ENCODE results near the gene VAMP7. TPM values are rescaled to one million over a fixed set of nuclear protein-coding genes. Genes with fewer than 3 reads are reported as not detected.

Gene VAMP7
- total RNA-seq, 1 experiment from 2014 or later = 19.9 TPM

DNA sequence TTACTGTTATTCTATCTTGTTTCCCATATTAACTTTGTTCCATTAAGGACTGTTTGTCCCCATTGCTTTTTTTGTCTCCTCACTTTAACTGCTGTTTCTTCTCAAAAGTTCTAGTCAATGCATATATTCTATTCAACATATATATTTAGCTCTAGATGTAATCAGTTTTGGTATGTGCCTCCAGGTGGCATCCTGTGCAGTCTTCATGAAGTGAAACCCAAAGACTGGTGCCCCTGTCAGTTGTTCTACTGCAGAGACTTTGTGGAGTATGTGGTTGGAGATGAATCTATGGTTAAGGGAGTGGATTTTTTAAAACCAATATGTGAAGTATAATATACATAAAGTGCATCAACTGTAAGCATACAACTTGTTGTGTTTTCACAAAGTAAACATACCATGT, 57.0 kb downstream of the VAMP7 start:
- no peak overlapping the region for H2AFZ ChIP-seq (ENCODE audit: low read length)
- no peak overlapping the region for H3K4ac ChIP-seq (ENCODE audit: low read depth, low read length)
- no peak overlapping the region for H2BK15ac ChIP-seq (ENCODE audit: low read depth, low read length)
- H2AK5ac ChIP-seq (ENCODE audit: insufficient read length, low read length) = no peak overlapping the region
- Mint-ChIP-seq H3K27ac (no peak overlapping the region), H3K36me3 (ENCODE audit: insufficient read depth in 1 of 3, low read depth in 3 of 3) (peaks cover 23 to 50% (median 43%) of the 10 kb centered on the region in 3 experiments), H3K4me3 (no peak overlapping the region), H3K27me3 (ENCODE audit: low read depth) (no peaks in the 10 kb centered on the region; the same call in 1 of the 2 replicates), H3K9me3 (peaks cover 69 to 76% of the 10 kb centered on the region in 2 experiments), H3K4me1 (no peaks in the 10 kb centered on the region)
- H4K5ac ChIP-seq (ENCODE audit: insufficient read length, low read depth, low read length) = no peak overlapping the region
- H2BK5ac ChIP-seq (ENCODE audit: insufficient read length, low read length) = no peak overlapping the region
- no peak overlapping the region for H2BK12ac ChIP-seq (ENCODE audit: insufficient read length, low read depth, low read length)
- H3T11ph ChIP-seq (ENCODE audit: low read length) = no peak overlapping the region
- H3K23me2 ChIP-seq (ENCODE audit: insufficient read length, low read depth, low read length, poor library complexity, severe bottlenecking) = no peaks in the 10 kb centered on the region
- no peaks in the 10 kb centered on the region for H3K79me2 ChIP-seq (ENCODE audit: insufficient read depth, low read length)
- TF ChIP-seq, protein P1, sequence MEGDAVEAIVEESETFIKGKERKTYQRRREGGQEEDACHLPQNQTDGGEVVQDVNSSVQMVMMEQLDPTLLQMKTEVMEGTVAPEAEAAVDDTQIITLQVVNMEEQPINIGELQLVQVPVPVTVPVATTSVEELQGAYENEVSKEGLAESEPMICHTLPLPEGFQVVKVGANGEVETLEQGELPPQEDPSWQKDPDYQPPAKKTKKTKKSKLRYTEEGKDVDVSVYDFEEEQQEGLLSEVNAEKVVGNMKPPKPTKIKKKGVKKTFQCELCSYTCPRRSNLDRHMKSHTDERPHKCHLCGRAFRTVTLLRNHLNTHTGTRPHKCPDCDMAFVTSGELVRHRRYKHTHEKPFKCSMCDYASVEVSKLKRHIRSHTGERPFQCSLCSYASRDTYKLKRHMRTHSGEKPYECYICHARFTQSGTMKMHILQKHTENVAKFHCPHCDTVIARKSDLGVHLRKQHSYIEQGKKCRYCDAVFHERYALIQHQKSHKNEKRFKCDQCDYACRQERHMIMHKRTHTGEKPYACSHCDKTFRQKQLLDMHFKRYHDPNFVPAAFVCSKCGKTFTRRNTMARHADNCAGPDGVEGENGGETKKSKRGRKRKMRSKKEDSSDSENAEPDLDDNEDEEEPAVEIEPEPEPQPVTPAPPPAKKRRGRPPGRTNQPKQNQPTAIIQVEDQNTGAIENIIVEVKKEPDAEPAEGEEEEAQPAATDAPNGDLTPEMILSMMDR (conservative IDR thresholded peaks at IDR 0.05) = no peak
- no peak overlapping the region for H3K18ac ChIP-seq (ENCODE audit: insufficient read length, low read depth, low read length)
- H3K4me1 ChIP-seq (ENCODE audit: insufficient read depth, low read length) = no peaks in the 10 kb centered on the region
- H2BK120ac ChIP-seq (ENCODE audit: low read depth, low read length, poor library complexity, severe bottlenecking) = no peak overlapping the region
- no peak overlapping the region for H4K91ac ChIP-seq (ENCODE audit: insufficient read length, low read depth, low read length)
- H3K23ac ChIP-seq (ENCODE audit: insufficient read length, low read depth, low read length) = no peak overlapping the region
- H4K20me1 ChIP-seq (ENCODE audit: control insufficient read depth, insufficient read depth, insufficient read length) = no peaks in the 10 kb centered on the region
- no peaks in the 10 kb centered on the region for H3K79me1 ChIP-seq (ENCODE audit: insufficient read depth, low read depth, low read length, poor library complexity, severe bottlenecking)
- no peak overlapping the region for H3K14ac ChIP-seq (ENCODE audit: insufficient read depth, low read length)
- DNase-seq = no peak
- no peak overlapping the region for H2BK20ac ChIP-seq (ENCODE audit: low read depth, low read length, poor library complexity, severe bottlenecking)
- no peak overlapping the region for H3K4me2 ChIP-seq (ENCODE audit: insufficient read depth, insufficient read length, low read length)
- no peaks in the 10 kb centered on the region for H3K9me3 ChIP-seq (ENCODE audit: control insufficient read depth, low read depth, low read length)
- no peak overlapping the region for H3K9ac ChIP-seq (ENCODE audit: extremely low read depth, insufficient read length, low read length)
- H3K27ac ChIP-seq (ENCODE audit: insufficient read length, low read depth, low read length) = no peak overlapping the region
- H3K56ac ChIP-seq (ENCODE audit: insufficient read length, low read depth, low read length) = no peak overlapping the region
- H3K27me3 ChIP-seq (ENCODE audit: insufficient read depth, low read length) = no peaks in the 10 kb centered on the region
- H4K8ac ChIP-seq (replicated peaks; ENCODE audit: insufficient read length, low read depth, low read length) = no peak overlapping the region

Data from H9 (cell line).